OCI-LY3 (cell line): Measurements from ENCODE around the gene CPNE4.
"Not testable (repeated sequence)": the region's sequence is repeated elsewhere in the genome, so short reads cannot be mapped to it uniquely, and the experiment has no call there.

ENCODE experiments used
- H2AFZ ChIP-seq: fragments of 200-600, 300-600 bp; shearing (Covaris generic); 2 replicates; pipeline ENCODE4 v1.6.0; 2014; ENCODE audit warnings: antibody characterized with exemption, low read depth, low read length
- H3K27ac ChIP-seq: fragments of 200-600, 300-600 bp; sonication (generic); 2 replicates; pipeline ENCODE4 v1.5.1; 2014; ENCODE audit warnings: mild to moderate bottlenecking, low read length, moderate library complexity, mixed read lengths
- H3K27me3 ChIP-seq: fragments of 200-600, 300-600 bp; sonication (generic); 2 replicates; pipeline ENCODE4 v1.6.1; 2014; ENCODE audit warnings: low read depth, low read length, mixed read lengths
- H3K36me3 ChIP-seq: fragments of 200-600, 300-600 bp; sonication (generic); replicated peaks from 2 replicates; pipeline ENCODE3; 2014; ENCODE audit warnings: low read depth, low read length, mixed read lengths
- H3K4me1 ChIP-seq: fragments of 300-600, 200-600 bp; sonication (generic); 2 replicates; pipeline ENCODE4 v1.6.1; 2014; ENCODE audit warnings: low read length, mixed read lengths
- H3K4me2 ChIP-seq: fragments of 200-600, 300-600 bp; sonication (generic); 2 replicates; pipeline ENCODE4 v1.6.1; 2014; ENCODE audit warnings: low read length, mixed read lengths
- H3K4me3 ChIP-seq: fragments of 300-600, 200-600 bp; sonication (generic); 2 replicates; pipeline ENCODE4 v1.5.1; 2014; ENCODE audit warnings: antibody characterized with exemption, mild to moderate bottlenecking, low read length, moderate library complexity
- H3K79me2 ChIP-seq: fragments of 300-600, 200-600 bp; shearing (Covaris generic); 2 replicates; pipeline ENCODE4 v1.6.1; 2014; ENCODE audit warnings: mild to moderate bottlenecking, low read length, mixed read lengths
- H3K9ac ChIP-seq: fragments of 300-600, 200-600 bp; shearing (Covaris generic); 2 replicates; pipeline ENCODE4 v1.6.0; 2014; ENCODE audit warnings: mild to moderate bottlenecking, low read length, moderate library complexity
- H3K9me3 ChIP-seq: fragments of 200-600, 300-600 bp; shearing (Covaris generic); 2 replicates; pipeline ENCODE4 v1.6.1; 2014; ENCODE audit warnings: low read length, mixed read lengths; ENCODE audit not compliant: insufficient read depth
- H4K20me1 ChIP-seq: fragments of 200-600, 300-600 bp; sonication (generic); 2 replicates; pipeline ENCODE4 v1.6.1; 2016; ENCODE audit warnings: low read length, mixed read lengths; ENCODE audit not compliant: insufficient read depth
- EZH2phosphoT487 ChIP-seq: fragments of 200-600 bp; shearing (Covaris generic); IDR thresholded peaks from 2 replicates; pipeline ENCODE4 v1.6.1; 2018; ENCODE audit warnings: antibody characterized with exemption, mixed run types, low read depth
- TF ChIP-seq, protein P1 (sequence below): fragments of 200-600, 300-600 bp; sonication (generic); IDR thresholded peaks from 2 replicates; pipeline ENCODE4 v1.5.1; 2014; ENCODE audit warnings: antibody characterized with exemption, low read length, low read depth

CPNE4 gene

DNA sequence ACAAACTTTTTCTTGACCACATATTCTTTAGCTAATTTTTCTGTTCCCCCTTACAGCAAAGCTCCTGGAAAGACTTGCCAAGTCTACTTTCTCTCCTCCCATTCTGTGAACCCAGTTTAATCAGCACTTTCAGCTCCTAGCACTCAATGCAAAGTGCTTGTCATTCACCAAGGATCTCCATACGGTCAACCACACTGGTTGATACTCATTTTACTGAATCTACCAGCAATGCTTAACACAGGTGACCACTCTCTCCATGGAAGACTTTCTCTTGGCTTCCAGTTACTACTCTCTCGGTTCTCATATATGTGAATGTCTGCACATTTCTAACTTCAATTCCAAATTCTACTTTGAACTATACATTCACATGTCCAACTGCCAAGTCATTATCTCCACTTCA lies 543.7 kb downstream of the CPNE4 start:
- no peak overlapping the region for H3K4me2 ChIP-seq
- no peaks in the 10 kb centered on the region for H3K9me3 ChIP-seq
- no peak overlapping the region for H3K4me3 ChIP-seq
- peaks cover 48% of the 10 kb centered on the region for H3K36me3 ChIP-seq
- H3K27me3 ChIP-seq = no peaks in the 10 kb centered on the region
- no peak overlapping the region for H3K9ac ChIP-seq
- TF ChIP-seq, protein P1, sequence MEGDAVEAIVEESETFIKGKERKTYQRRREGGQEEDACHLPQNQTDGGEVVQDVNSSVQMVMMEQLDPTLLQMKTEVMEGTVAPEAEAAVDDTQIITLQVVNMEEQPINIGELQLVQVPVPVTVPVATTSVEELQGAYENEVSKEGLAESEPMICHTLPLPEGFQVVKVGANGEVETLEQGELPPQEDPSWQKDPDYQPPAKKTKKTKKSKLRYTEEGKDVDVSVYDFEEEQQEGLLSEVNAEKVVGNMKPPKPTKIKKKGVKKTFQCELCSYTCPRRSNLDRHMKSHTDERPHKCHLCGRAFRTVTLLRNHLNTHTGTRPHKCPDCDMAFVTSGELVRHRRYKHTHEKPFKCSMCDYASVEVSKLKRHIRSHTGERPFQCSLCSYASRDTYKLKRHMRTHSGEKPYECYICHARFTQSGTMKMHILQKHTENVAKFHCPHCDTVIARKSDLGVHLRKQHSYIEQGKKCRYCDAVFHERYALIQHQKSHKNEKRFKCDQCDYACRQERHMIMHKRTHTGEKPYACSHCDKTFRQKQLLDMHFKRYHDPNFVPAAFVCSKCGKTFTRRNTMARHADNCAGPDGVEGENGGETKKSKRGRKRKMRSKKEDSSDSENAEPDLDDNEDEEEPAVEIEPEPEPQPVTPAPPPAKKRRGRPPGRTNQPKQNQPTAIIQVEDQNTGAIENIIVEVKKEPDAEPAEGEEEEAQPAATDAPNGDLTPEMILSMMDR = no peak
- TF ChIP-seq EZH2phosphoT487 = no peak
- peaks cover 39% of the 10 kb centered on the region for H3K79me2 ChIP-seq
- H3K4me1 ChIP-seq = no peaks in the 10 kb centered on the region
- no peaks in the 10 kb centered on the region for H4K20me1 ChIP-seq
- H3K27ac ChIP-seq = no peak overlapping the region
- no peak overlapping the region for H2AFZ ChIP-seq

DNA sequence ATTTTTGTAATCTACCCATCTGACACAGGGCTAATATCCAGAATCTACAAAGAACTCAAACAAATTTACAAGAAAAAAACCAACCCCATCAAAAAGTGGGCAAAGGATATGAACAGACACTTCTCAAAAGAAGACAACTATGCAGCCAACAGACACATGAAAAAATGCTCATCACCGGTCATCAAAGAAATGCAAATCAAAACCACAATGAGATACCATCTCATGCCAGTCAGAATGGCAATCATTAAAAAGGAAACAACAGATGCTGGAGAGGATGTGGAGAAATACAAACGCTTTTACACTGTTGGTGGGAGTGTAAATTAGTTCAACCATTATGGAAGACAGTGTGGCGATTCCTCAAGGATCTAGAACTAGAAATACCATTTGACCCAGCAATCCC lies 548.3 kb downstream of the CPNE4 start:
- H2AFZ ChIP-seq, H3K27me3 ChIP-seq, H3K27ac ChIP-seq, H3K4me2 ChIP-seq, H4K20me1 ChIP-seq, H3K4me3 ChIP-seq, H3K9ac ChIP-seq, H3K4me1 ChIP-seq, H3K9me3 ChIP-seq: not testable (repeated sequence)
- peaks cover 61% of the 10 kb centered on the region for H3K36me3 ChIP-seq
- H3K79me2 ChIP-seq = peaks cover 32% of the 10 kb centered on the region

DNA sequence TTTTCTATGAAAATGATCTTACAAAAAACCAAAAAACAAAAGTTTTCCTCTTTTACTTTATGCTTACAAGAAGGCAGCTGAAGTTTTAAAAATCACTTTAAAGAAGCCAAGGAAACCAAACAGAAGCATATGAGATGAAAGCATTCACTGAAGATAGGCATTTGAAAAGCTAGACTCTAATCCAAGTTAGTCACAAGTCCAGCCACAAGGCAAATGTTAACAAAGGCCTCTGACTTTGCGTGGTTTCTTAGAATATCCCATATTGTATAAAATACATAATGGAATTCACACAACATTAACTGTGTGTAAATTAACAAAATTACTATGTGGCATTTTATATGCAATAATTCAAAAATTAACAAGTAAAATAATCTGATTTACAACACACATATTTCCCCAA lies 549.7 kb downstream of the CPNE4 start:
- Histone ChIP-seq H3K9ac (no peak overlapping the region), H3K79me2 (peaks cover 26% of the 10 kb centered on the region), H3K27ac (no peak overlapping the region), H3K4me1 (no peaks in the 10 kb centered on the region), H3K36me3 (peaks cover 57% of the 10 kb centered on the region), H2AFZ (no peak overlapping the region), H3K4me2 (no peak overlapping the region), H3K27me3 (no peaks in the 10 kb centered on the region), H3K9me3 (no peaks in the 10 kb centered on the region), H4K20me1 (0 out of 2 replicates have a peak, but pooled peaks cover 5% of the 10 kb centered on the region), H3K4me3 (no peak overlapping the region)
- TF ChIP-seq EZH2phosphoT487 = no peak
- TF ChIP-seq, protein P1 = no peak

DNA sequence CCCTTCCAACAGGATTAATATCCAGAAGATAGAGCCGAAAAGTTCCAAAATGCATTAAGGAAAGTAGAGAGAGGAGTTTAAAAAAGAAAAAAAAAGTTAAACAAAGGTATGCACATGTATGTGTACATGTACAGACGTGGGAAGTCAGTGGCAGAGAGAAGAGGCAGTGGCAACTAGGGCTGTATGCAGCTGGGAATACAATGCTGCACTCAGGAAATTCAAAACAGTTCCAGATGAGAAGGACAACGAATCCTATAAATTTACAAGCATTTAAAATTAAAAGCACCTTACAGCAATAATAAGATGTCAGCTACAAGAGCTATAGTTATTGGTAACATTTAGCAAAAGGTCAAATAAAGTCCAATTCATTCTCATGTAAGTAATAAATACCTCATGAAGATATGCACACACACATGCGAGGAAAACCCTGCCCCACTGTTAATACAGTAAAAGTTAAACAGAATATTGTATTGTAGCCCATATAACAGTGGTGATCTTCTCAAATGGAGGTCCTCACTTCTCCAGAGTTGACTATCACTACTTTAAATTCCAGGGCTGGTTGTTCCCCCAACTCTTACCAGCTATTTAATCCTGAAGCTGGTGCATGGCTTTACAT lies 550.2 kb downstream of the CPNE4 start:
- Histone ChIP-seq H3K4me1 (no peaks in the 10 kb centered on the region), H3K27ac (no peak overlapping the region), H4K20me1 (0 out of 2 replicates have a peak, but pooled peaks cover 6% of the 10 kb centered on the region), H3K4me3 (no peak overlapping the region), H3K79me2 (peaks cover 27% of the 10 kb centered on the region), H3K36me3 (peaks cover 56% of the 10 kb centered on the region), H3K27me3 (no peaks in the 10 kb centered on the region), H3K9ac (no peak overlapping the region), H3K4me2 (no peak overlapping the region), H2AFZ (no peak overlapping the region), H3K9me3 (no peaks in the 10 kb centered on the region)
- no peak for TF ChIP-seq EZH2phosphoT487
- TF ChIP-seq, protein P1 = no peak
